Posterior cingulate gyrus (tissue), 11 donors: ENCODE results near the gene QARS1.

Experiments used
- DNase-seq, 10 donors: peaks; one replicate each; pipeline versions ENCODE4 v3.0.0 to v3.0.0-alpha.2; 2020 to 2021; ENCODE audit warnings: mixed read lengths in 3 of 10
- intact Hi-C: fragments of 100-400 bp; cut with DNase I; formaldehyde crosslinking; loops from one replicate; pipeline ENCODE4 v1.15.1; 2023

QARS1 gene

GRCh38 chr3:49076646-49077045, 27.9 kb downstream of the QARS1 start:
- intact Hi-C loops, result no loop called here
- DNase-seq, result peak in 1 of 10 donors; percentile 4

GRCh38 chr3:49076116-49076515, 28.4 kb downstream of the QARS1 start:
- intact Hi-C loops, result no loop called here
- peak in 2 of 10 donors; percentile 76 to 81 for DNase-seq

GRCh38 chr3:49058011-49058410, 46.5 kb downstream of the QARS1 start:
- intact Hi-C loops, result no loop called here
- no peak for DNase-seq

- intact Hi-C loops, result no loop called here
- DNase-seq, result no peak
These were observed 47.3 kb downstream of the QARS1 start for GRCh38 chr3:49057268-49057667.

GRCh38 chr3:49054344-49054862, 50.2 kb downstream of the QARS1 start:
- intact Hi-C loops, result no loop called here

GRCh38 chr3:49053543-49053942, 51.0 kb downstream of the QARS1 start:
- intact Hi-C loops, result no loop called here
- DNase-seq, result peak in 1 of 10 donors; percentile 11

More at GRCh38 chr3:49054344-49054862, 50.2 kb downstream of the QARS1 start:
- DNase-seq, result peak in 1 of 10 donors; percentile 1
